Astrocyte of the spinal cord (primary cell): ENCODE data around the gene CALN1.

Source experiments
- DNase-seq: peaks from one replicate; pipeline ENCODE4 v3.0.0; 2011; ENCODE audit warnings: low read depth, low spot score
- H3K4me3 ChIP-seq: 2 replicates; pipeline ENCODE4 v1.5.1; 2011; ENCODE audit warnings: low read depth, mild to moderate bottlenecking, low read length, moderate library complexity
- in situ Hi-C: cut with HindIII; loops from 2 replicates; pipeline ENCODE4 v1.10.0; 2017; ENCODE audit warnings: low sequenced_read_pairs
- TF ChIP-seq, protein P1 (sequence below): IDR thresholded peaks from 2 replicates; pipeline ENCODE4 v1.5.1; 2012; ENCODE audit warnings: low read depth, mild to moderate bottlenecking, low read length, inconsistent platforms

CALN1 gene

DNA sequence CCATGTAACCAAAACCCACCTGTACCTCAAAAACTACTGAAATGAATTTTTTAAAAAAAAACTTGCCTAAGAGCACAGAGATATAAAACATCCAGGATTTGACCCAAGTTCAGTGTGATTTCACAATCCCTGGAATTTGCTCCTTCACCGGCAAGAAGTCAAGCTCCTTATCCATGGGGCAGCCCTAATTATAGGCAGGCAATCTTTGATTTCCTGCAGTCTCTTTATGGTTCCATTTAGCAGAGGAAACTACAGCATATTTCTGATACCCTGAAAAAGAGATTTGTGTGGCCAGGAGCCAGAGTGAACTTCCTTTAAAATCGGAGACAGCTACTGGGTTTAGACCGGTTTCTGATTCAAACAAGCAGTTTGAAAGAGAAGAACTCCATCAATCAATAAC, 154.1 kb downstream of the CALN1 start:
- no peak for DNase-seq
- H3K4me3 ChIP-seq: no peak overlapping the region
- in situ Hi-C loops: no loop called here
- TF ChIP-seq, protein P1, sequence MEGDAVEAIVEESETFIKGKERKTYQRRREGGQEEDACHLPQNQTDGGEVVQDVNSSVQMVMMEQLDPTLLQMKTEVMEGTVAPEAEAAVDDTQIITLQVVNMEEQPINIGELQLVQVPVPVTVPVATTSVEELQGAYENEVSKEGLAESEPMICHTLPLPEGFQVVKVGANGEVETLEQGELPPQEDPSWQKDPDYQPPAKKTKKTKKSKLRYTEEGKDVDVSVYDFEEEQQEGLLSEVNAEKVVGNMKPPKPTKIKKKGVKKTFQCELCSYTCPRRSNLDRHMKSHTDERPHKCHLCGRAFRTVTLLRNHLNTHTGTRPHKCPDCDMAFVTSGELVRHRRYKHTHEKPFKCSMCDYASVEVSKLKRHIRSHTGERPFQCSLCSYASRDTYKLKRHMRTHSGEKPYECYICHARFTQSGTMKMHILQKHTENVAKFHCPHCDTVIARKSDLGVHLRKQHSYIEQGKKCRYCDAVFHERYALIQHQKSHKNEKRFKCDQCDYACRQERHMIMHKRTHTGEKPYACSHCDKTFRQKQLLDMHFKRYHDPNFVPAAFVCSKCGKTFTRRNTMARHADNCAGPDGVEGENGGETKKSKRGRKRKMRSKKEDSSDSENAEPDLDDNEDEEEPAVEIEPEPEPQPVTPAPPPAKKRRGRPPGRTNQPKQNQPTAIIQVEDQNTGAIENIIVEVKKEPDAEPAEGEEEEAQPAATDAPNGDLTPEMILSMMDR: no peak

DNA sequence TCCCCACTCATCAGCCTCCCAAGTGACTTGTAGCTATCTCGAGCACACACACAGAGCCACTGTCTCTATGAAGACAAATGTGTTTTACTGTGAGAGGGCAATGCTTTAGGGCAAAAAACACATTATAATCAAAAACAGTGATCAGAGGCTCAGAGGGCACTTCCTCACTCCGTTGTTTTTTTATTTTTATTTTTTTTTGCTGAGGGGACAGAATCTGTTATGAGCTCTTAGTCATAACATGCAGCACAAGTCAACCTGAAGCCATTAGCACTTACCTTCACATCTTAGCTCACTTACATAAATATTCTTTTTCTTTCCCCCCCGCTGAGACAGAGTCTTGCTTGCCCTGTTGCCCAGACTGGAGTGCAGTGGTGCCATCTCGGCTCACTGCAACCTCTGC, 157.7 kb downstream of the CALN1 start:
- TF ChIP-seq, protein P1: no peak
- in situ Hi-C loops: no loop called here
- no peak overlapping the region for H3K4me3 ChIP-seq
- no peak for DNase-seq

DNA sequence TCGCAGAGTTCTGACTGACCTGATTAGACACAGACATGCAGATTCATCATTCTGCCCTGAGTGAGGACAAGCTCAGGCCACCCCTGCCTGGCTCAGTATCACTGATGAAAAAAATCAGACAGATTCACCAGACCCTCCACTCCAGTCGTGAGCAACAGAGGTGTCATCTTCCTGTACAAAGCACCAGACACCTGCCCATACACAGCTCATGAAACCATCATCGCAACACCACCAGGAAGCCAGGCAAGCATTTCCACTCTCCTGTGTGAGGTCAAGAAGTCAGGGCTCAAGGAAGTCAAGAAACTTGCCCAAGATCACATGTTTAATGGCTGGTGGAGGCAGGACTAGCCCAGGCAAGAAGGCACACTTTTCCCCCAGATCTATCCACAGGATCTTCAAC, 163.0 kb downstream of the CALN1 start:
- in situ Hi-C loops: no loop called here
- DNase-seq: no peak
- TF ChIP-seq, protein P1: no peak
- no peak overlapping the region for H3K4me3 ChIP-seq

DNA sequence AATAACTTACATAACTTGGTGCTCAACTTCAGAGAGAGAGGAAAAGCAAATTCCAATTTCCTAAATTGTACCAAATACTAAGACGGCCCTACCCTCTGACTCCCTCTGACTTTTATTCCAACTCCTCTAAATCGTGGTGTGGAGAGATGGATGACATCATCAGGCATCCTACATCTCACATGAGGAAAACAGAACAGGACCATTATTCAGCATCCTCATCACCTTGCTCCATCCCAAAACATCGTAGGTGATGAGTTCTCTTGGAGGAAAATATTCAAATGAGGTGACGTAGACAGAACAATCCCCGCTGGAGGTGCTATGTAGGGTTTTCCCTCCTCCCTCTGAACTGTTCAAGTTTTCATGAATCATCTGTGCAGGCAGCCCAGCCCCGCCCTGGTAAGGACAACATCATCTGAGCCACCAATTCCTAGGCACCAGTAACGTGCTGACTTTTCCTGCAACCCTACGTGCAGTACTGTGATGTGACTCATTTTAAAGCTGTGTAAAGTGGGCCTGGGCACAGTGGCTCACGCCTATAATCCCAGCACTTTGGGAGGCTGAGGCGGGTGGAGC, 167.2 kb downstream of the CALN1 start:
- TF ChIP-seq, protein P1: no peak
- in situ Hi-C loops: no loop called here
- H3K4me3 ChIP-seq: no peak overlapping the region
- no peak for DNase-seq

DNA sequence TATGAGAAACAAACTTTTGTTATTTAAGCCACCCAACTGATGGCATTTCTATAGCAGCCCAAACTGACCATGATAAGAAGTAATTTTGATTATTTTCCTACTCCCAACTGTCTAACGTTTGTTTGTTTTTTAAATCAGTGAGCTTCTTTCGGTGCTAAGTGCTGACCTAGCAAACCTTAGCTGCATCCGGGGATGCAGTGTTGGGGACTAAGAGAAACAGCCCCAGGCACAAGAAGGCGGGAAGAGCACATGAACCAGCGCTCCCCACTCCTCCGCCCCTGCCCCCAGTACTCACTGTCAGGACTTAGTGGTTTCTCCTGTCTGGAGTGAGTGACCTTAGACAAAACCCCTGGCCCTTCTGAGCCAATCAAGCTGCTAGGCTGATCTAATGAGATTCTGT, 168.8 kb downstream of the CALN1 start:
- TF ChIP-seq, protein P1: no peak
- in situ Hi-C loops: no loop called here
- DNase-seq: no peak
- H3K4me3 ChIP-seq: no peak overlapping the region

DNA sequence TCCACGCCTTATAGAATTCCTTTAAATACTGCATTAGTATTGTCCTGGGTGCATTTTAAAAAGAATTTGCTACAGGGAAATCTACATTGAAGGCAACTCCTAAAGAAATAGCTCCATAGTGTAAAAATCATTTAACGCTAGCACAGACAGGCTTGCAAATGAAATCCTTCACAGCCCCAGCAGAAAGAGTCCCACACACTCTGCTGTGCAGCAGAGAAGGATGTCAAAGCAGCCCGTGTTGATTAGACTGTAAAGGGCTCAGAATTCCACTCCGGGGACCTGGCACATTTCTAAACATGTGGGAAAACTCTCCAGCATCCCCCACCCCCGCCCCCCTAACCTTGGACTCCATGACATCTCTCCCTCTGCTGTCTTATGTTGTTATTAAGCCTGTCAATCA, 176.8 kb downstream of the CALN1 start:
- no peak overlapping the region for H3K4me3 ChIP-seq
- DNase-seq: no peak
- in situ Hi-C loops: no loop called here
- TF ChIP-seq, protein P1: no peak

DNA sequence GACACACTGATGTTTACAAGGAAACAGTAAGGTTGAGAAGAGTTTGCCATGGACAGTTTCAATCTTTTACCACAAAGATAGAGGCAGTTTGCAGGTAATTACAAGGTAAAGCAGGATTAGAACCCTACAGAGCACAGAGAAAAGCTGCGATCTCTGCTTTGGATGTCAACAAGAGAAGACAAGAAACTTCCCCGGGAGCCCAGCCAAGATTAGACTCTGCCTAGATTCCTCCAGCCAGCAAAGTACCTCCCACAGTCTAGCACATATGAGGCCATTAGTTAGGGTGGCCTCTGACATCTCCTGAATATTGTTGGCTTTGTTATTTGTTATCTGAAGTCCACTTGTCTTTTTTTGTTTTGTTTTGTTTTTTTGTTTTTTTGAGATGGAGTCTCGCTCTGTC, 178.1 kb downstream of the CALN1 start:
- H3K4me3 ChIP-seq: no peak overlapping the region
- TF ChIP-seq, protein P1: no peak
- in situ Hi-C loops: no loop called here
- no peak for DNase-seq
